HepG2 (cell line): ENCODE data around the gene COL4A2.

ENCODE experiments used
- BHLHE40 ChIP-seq: IDR thresholded peaks from 2 replicates; pipeline ENCODE4 v1.6.1; 2011; ENCODE audit warnings: low read length, improper control_type of control experiment
- CTCF ChIP-seq: sonication (generic); formaldehyde crosslinking; IDR thresholded peaks from 2 replicates; pipeline ENCODE4 v1.5.0; 2020; ENCODE audit warnings: mild to moderate bottlenecking, missing genetic modification reagents, moderate library complexity
- FOXP4 ChIP-seq: sonication (generic); formaldehyde crosslinking; IDR thresholded peaks from 2 replicates; pipeline ENCODE4 v1.4.0; 2020; ENCODE audit warnings: missing genetic modification reagents
- IRF1 ChIP-seq: sonication (generic); formaldehyde crosslinking; IDR thresholded peaks from 2 replicates; pipeline ENCODE4 v1.4.0; 2020; ENCODE audit warnings: low read depth, mild to moderate bottlenecking, missing genetic modification reagents
- SIN3A ChIP-seq: IDR thresholded peaks from 2 replicates; pipeline ENCODE4 v1.6.1; 2011; ENCODE audit warnings: low read depth, mild to moderate bottlenecking, control low read depth, low read length, borderline replicate concordance

- TF ChIP-seq IRF1 (CRISPR knock-in tag), result no peak
- TF ChIP-seq BHLHE40, result no peak
- TF ChIP-seq CTCF (CRISPR knock-in tag), result no peak
- no peak for TF ChIP-seq FOXP4 (CRISPR knock-in tag)
- TF ChIP-seq SIN3A, result no peak
Measured at GRCh38 chr13:110438776-110439175, 131.7 kb downstream of the COL4A2 start.
